Loucy (cell line): Measurements from ENCODE around the gene FCER2.

Source experiments
- H2AFZ ChIP-seq: fragments of 200-600 bp; sonication (generic); 2 replicates; pipeline ENCODE4 v1.6.0; 2016; ENCODE audit warnings: antibody characterized with exemption, mild to moderate bottlenecking, low read length, moderate library complexity
- H3F3A ChIP-seq: fragments of 200-600 bp; 2 replicates; pipeline ENCODE4 v1.6.0; 2016; ENCODE audit warnings: antibody characterized with exemption, low read depth, mild to moderate bottlenecking
- H3K27me3 ChIP-seq: fragments of 200-600 bp; sonication (generic); 2 replicates; pipeline ENCODE4 v1.6.1; 2014; ENCODE audit warnings: low read length, mild to moderate bottlenecking; ENCODE audit not compliant: insufficient read depth, poor library complexity, severe bottlenecking
- H3K36me3 ChIP-seq: fragments of 200-600 bp; sonication (generic); 2 replicates; pipeline ENCODE4 v1.6.1; 2016; ENCODE audit warnings: low read length; ENCODE audit not compliant: insufficient read depth
- H3K4me1 ChIP-seq: fragments of 200-600 bp; sonication (generic); 2 replicates; pipeline ENCODE4 v1.5.1; 2014; ENCODE audit warnings: low read length, mild to moderate bottlenecking; ENCODE audit not compliant: insufficient read depth, poor library complexity, severe bottlenecking
- H3K4me2 ChIP-seq: fragments of 200-600 bp; sonication (generic); 2 replicates; pipeline ENCODE4 v1.6.0; 2014; ENCODE audit warnings: antibody characterized with exemption, low read length, low read depth, mild to moderate bottlenecking; ENCODE audit not compliant: poor library complexity, severe bottlenecking
- H3K4me3 ChIP-seq: fragments of 200-600 bp; sonication (generic); 2 replicates; pipeline ENCODE4 v1.5.1; 2014; ENCODE audit warnings: low read length, mild to moderate bottlenecking, mixed read lengths; ENCODE audit not compliant: poor library complexity, severe bottlenecking
- H3K79me2 ChIP-seq: fragments of 200-600 bp; sonication (generic); 2 replicates; pipeline ENCODE4 v1.6.1; 2014; ENCODE audit warnings: low read length; ENCODE audit not compliant: insufficient read depth
- H3K9ac ChIP-seq: fragments of 200-600 bp; sonication (generic); 2 replicates; pipeline ENCODE4 v1.6.0; 2014; ENCODE audit warnings: mild to moderate bottlenecking, low read depth, low read length, moderate library complexity; ENCODE audit not compliant: poor library complexity, severe bottlenecking
- H3K9me2 ChIP-seq: fragments of 200-600 bp; sonication (generic); replicated peaks from 2 replicates; pipeline ENCODE4 v1.6.1; 2016; ENCODE audit warnings: low read depth, low read length, mixed read lengths
- H3K9me3 ChIP-seq: fragments of 200-600 bp; sonication (generic); 2 replicates; pipeline ENCODE4 v1.6.1; 2014; ENCODE audit warnings: mild to moderate bottlenecking, antibody characterized with exemption, low read length, low read depth; ENCODE audit not compliant: insufficient read depth
- H4K20me1 ChIP-seq: fragments of 200-600 bp; sonication (generic); 2 replicates; pipeline ENCODE4 v1.6.0; 2014; ENCODE audit warnings: antibody characterized with exemption, low read length, mild to moderate bottlenecking; ENCODE audit not compliant: insufficient read depth, poor library complexity, severe bottlenecking
- CTCF ChIP-seq: fragments of 200-600 bp; sonication (generic); conservative IDR thresholded peaks from 2 replicates; pipeline ENCODE4 v1.5.1; 2014; ENCODE audit warnings: mild to moderate bottlenecking, antibody characterized with exemption, low read length
- EZH2phosphoT487 ChIP-seq: fragments of 200-600 bp; IDR thresholded peaks from 2 replicates; pipeline ENCODE4 v1.6.1; 2018; ENCODE audit warnings: antibody characterized with exemption, mild to moderate bottlenecking, moderate library complexity, borderline replicate concordance

The FCER2 gene

DNA sequence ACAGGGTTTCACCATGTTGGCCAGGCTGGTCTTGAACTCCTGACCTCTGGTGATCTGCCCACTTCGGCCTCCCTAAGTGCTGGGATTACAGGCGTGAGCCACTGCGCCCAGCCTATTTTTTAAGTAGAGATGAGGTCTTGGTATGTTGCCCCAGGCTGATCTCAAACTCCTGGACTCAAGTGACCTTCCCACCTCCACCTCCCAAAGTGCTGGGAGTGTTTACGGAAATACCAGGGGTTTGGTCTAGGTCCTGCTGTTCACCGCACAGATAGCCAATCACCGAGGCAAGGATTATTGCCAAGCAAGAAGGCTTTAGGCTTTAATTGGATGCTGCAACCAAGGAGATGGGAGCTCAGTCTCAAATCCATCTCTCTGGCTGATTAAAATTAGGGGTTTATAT is 18.4 kb upstream of the FCER2 start:
- no peaks in the 10 kb centered on the region for H3K9me3 ChIP-seq
- no peak overlapping the region for H3K4me3 ChIP-seq
- H3K9ac ChIP-seq: no peak overlapping the region
- H4K20me1 ChIP-seq: no peaks in the 10 kb centered on the region
- no peaks in the 10 kb centered on the region for H3K4me1 ChIP-seq
- H2AFZ ChIP-seq: no peak overlapping the region
- H3K36me3 ChIP-seq: no peaks in the 10 kb centered on the region
- H3K27me3 ChIP-seq: no peaks in the 10 kb centered on the region
- no peaks in the 10 kb centered on the region for H3F3A ChIP-seq
- H3K9me2 ChIP-seq: no peaks in the 10 kb centered on the region
- TF ChIP-seq EZH2phosphoT487: no peak
- TF ChIP-seq CTCF: no peak
- no peak overlapping the region for H3K4me2 ChIP-seq
- H3K79me2 ChIP-seq: no peaks in the 10 kb centered on the region

DNA sequence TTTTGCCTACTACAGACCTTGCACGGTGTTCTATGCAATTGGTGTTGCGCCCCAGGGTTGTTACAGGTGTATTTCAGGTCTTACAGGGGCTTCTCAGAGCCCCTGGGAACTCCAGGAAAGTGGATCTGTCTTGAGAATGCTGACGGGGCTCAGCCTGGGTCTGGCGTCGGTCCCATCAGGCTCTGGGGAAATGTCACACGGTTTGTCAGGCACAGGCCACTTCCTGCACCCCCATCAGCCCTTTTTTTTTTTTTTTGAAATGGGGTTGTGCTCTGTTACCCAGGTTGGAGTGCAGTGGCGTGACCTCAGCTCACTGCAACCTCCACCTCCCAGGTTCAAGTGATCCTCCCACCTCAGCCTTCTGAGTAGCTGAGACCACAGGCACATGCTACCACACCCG is 16.7 kb upstream of the FCER2 start:
- Histone ChIP-seq H3K4me2 (no peak overlapping the region), H4K20me1 (no peaks in the 10 kb centered on the region), H3K9ac (no peak overlapping the region), H3K9me3 (no peaks in the 10 kb centered on the region), H2AFZ (no peak overlapping the region), H3K9me2 (no peaks in the 10 kb centered on the region), H3K27me3 (no peaks in the 10 kb centered on the region), H3K36me3 (no peaks in the 10 kb centered on the region), H3K4me3 (no peak overlapping the region), H3K79me2 (no peaks in the 10 kb centered on the region), H3F3A (no peaks in the 10 kb centered on the region), H3K4me1 (no peaks in the 10 kb centered on the region)
- TF ChIP-seq EZH2phosphoT487: no peak
- no peak for TF ChIP-seq CTCF

DNA sequence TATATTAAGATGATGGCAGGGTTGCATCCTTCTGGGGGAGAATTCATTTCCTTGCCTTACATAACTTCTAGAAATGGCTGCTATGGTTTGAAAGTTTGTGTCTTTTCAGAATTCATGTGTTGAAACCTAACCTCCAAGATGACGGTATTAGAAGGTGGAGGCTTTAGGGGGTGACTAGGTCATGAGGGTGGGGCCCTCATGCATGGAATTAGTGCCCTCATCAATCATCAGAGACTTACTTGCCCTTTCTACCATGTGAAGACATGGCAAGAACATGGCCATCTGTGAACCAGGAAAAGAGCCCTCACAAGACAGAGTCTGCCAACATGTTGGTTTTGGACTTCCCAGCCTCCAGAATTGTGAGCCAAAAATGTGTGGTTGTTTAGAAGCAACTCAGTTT is 14.8 kb upstream of the FCER2 start:
- TF ChIP-seq EZH2phosphoT487 (no peak), CTCF (no peak)
- no peaks in the 10 kb centered on the region for H4K20me1 ChIP-seq
- no peaks in the 10 kb centered on the region for H3K4me1 ChIP-seq
- no peaks in the 10 kb centered on the region for H3K9me3 ChIP-seq
- H3K36me3 ChIP-seq: no peaks in the 10 kb centered on the region
- no peak overlapping the region for H2AFZ ChIP-seq
- no peaks in the 10 kb centered on the region for H3K79me2 ChIP-seq
- H3K4me2 ChIP-seq: no peak overlapping the region
- no peak overlapping the region for H3K4me3 ChIP-seq
- no peaks in the 10 kb centered on the region for H3K27me3 ChIP-seq
- no peaks in the 10 kb centered on the region for H3F3A ChIP-seq
- H3K9me2 ChIP-seq: no peaks in the 10 kb centered on the region
- no peak overlapping the region for H3K9ac ChIP-seq
